WTC11 (cell line): ENCODE measurements around the gene RSRC1. TPM values are rescaled to one million over a fixed set of nuclear protein-coding genes. Genes with fewer than 3 reads are reported as not detected.

Source experiments
- ATAC-seq: fragments of 200-7000 bp; cut with Tn5 transposase; 2 replicates; pipeline ENCODE4 v1.10.0; 2021; ENCODE audit warnings: mild to moderate bottlenecking, moderate library complexity
- CTCF ChIA-PET: fragments of 300-600 bp; sonication (Branson Sonifier 250); formaldehyde crosslinking; loops from one replicate; lab custom pipeline; 2021; ENCODE audit warnings: antibody characterized with exemption; lab: Charles Lee
- POLR2A ChIA-PET: fragments of 350-600 bp; sonication (Branson Sonifier 250); formaldehyde crosslinking; loops from one replicate; lab custom pipeline; 2021; ENCODE audit warnings: antibody characterized with exemption; lab: Charles Lee
- DNase-seq: peaks from one replicate; pipeline ENCODE4 v3.0.0; 2021; ENCODE audit warnings: low spot score
- H3K27ac Mint-ChIP-seq: 2 replicates; pipeline ENCODE4 v1.8.0; 2021; ENCODE audit warnings: mixed read lengths
- H3K27me3 Mint-ChIP-seq: 2 replicates; pipeline ENCODE4 v1.8.0; 2021; ENCODE audit warnings: low read depth, mild to moderate bottlenecking, moderate library complexity, mixed read lengths
- H3K36me3 Mint-ChIP-seq: 2 replicates; pipeline ENCODE4 v1.8.0; 2021; ENCODE audit warnings: mixed read lengths
- H3K4me1 Mint-ChIP-seq: 2 replicates; pipeline ENCODE4 v1.8.0; 2022; ENCODE audit warnings: mixed read lengths
- H3K4me3 Mint-ChIP-seq: 2 replicates; pipeline ENCODE4 v1.8.0; 2021; ENCODE audit warnings: mild to moderate bottlenecking, moderate library complexity, mixed read lengths
- H3K9me3 Mint-ChIP-seq: 2 replicates; pipeline ENCODE4 v1.8.0; 2021; ENCODE audit warnings: mixed read lengths
- AR ChIP-seq: fragments of 250-450 bp; sonication (Bioruptor Pico); IDR thresholded peaks from 2 replicates; pipeline ENCODE4 v1.9.0; 2021; ENCODE audit warnings: mild to moderate bottlenecking
- ARID4B ChIP-seq: sonication (generic); formaldehyde crosslinking; IDR thresholded peaks from 2 replicates; pipeline ENCODE4 v1.8.0; 2023; ENCODE audit warnings: missing genetic modification reagents, mild to moderate bottlenecking, borderline replicate concordance
- CREB1 ChIP-seq: sonication (generic); formaldehyde crosslinking; IDR thresholded peaks from 2 replicates; pipeline ENCODE4 v1.8.0; 2023; ENCODE audit warnings: mild to moderate bottlenecking, missing genetic modification reagents
- ETV6 ChIP-seq: sonication (generic); formaldehyde crosslinking; IDR thresholded peaks from 2 replicates; pipeline ENCODE4 v1.8.1; 2022; ENCODE audit warnings: mild to moderate bottlenecking, missing genetic modification reagents
- GRHL2 ChIP-seq: fragments of 250-450 bp; sonication (Bioruptor Pico); IDR thresholded peaks from 2 replicates; pipeline ENCODE4 v1.8.0; 2022; ENCODE audit warnings: mild to moderate bottlenecking, moderate library complexity; ENCODE audit not compliant: insufficient replicate concordance, severe bottlenecking
- HMGA2 ChIP-seq: fragments of 250-450 bp; sonication (Bioruptor Pico); IDR thresholded peaks from 2 replicates; pipeline ENCODE4 v1.4.0; 2021; ENCODE audit warnings: mild to moderate bottlenecking, moderate library complexity
- JUN ChIP-seq: sonication (generic); formaldehyde crosslinking; IDR thresholded peaks from 2 replicates; pipeline ENCODE4 v1.8.0; 2023; ENCODE audit warnings: mild to moderate bottlenecking, missing genetic modification reagents
- KAT7 ChIP-seq: sonication (generic); formaldehyde crosslinking; IDR thresholded peaks from 2 replicates; pipeline ENCODE4 v1.8.1; 2023; ENCODE audit warnings: missing genetic modification reagents, mild to moderate bottlenecking, borderline replicate concordance
- NFYB ChIP-seq: sonication (generic); formaldehyde crosslinking; conservative IDR thresholded peaks from 2 replicates; pipeline ENCODE4 v1.8.0; 2022; ENCODE audit warnings: low read depth, missing genetic modification reagents
- TEAD4 ChIP-seq: sonication (generic); formaldehyde crosslinking; IDR thresholded peaks from 2 replicates; pipeline ENCODE4 v1.8.0; 2022; ENCODE audit warnings: mild to moderate bottlenecking, missing genetic modification reagents
- ZNF232 ChIP-seq: sonication (generic); formaldehyde crosslinking; IDR thresholded peaks from 2 replicates; pipeline ENCODE4 v1.8.0; 2022; ENCODE audit warnings: mild to moderate bottlenecking, missing genetic modification reagents
- ZNF263 ChIP-seq: sonication (generic); formaldehyde crosslinking; IDR thresholded peaks from 2 replicates; pipeline ENCODE4 v1.8.1; 2022; ENCODE audit warnings: low read depth, mild to moderate bottlenecking, moderate library complexity, missing genetic modification reagents
- ZNF512 ChIP-seq: sonication (generic); formaldehyde crosslinking; IDR thresholded peaks from 2 replicates; pipeline ENCODE4 v1.8.1; 2022; ENCODE audit warnings: missing genetic modification reagents, borderline replicate concordance
- total RNA-seq: library from RNA; stranded (reverse); gene quantifications from 3 replicates; pipeline ENCODE4 v1.2.3, GENCODE V29; 2021
- TF ChIP-seq, protein P1 (sequence below): sonication (generic); formaldehyde crosslinking; conservative IDR thresholded peaks from 2 replicates; pipeline ENCODE4 v1.8.1; 2023; ENCODE audit warnings: mild to moderate bottlenecking, low read depth, missing genetic modification reagents, moderate library complexity
- TF ChIP-seq, protein P2 (sequence below): fragments of 250-450 bp; sonication (Bioruptor Pico); IDR thresholded peaks from 2 replicates; pipeline ENCODE4 v2.1.2; 2022; ENCODE audit warnings: mild to moderate bottlenecking, moderate library complexity
- TF ChIP-seq, protein P3 (sequence below): sonication (generic); formaldehyde crosslinking; IDR thresholded peaks from 2 replicates; pipeline ENCODE4 v1.8.0; 2022; ENCODE audit warnings: mild to moderate bottlenecking, missing genetic modification reagents
- TF ChIP-seq, protein P4 (sequence below): fragments of 200-600 bp; IDR thresholded peaks from 2 replicates; pipeline ENCODE4 v1.8.0; 2022; ENCODE audit warnings: antibody characterized with exemption

Gene RSRC1
- total RNA-seq, 1 experiment from 2014 or later, result 21.3 TPM

GRCh38 chr3:158273656-158274055, 163.8 kb downstream of the RSRC1 start (continued):
- TF ChIP-seq AR (CRISPR knock-in tag), result no peak
- TF ChIP-seq, protein P1, sequence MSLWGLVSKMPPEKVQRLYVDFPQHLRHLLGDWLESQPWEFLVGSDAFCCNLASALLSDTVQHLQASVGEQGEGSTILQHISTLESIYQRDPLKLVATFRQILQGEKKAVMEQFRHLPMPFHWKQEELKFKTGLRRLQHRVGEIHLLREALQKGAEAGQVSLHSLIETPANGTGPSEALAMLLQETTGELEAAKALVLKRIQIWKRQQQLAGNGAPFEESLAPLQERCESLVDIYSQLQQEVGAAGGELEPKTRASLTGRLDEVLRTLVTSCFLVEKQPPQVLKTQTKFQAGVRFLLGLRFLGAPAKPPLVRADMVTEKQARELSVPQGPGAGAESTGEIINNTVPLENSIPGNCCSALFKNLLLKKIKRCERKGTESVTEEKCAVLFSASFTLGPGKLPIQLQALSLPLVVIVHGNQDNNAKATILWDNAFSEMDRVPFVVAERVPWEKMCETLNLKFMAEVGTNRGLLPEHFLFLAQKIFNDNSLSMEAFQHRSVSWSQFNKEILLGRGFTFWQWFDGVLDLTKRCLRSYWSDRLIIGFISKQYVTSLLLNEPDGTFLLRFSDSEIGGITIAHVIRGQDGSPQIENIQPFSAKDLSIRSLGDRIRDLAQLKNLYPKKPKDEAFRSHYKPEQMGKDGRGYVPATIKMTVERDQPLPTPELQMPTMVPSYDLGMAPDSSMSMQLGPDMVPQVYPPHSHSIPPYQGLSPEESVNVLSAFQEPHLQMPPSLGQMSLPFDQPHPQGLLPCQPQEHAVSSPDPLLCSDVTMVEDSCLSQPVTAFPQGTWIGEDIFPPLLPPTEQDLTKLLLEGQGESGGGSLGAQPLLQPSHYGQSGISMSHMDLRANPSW, result no peak
- TF ChIP-seq ZNF263 (CRISPR knock-in tag), result no peak
- TF ChIP-seq JUN (CRISPR knock-in tag), result no peak
- TF ChIP-seq ETV6 (CRISPR knock-in tag), result no peak
- TF ChIP-seq ARID4B (CRISPR knock-in tag), result no peak
- TF ChIP-seq, protein P2, sequence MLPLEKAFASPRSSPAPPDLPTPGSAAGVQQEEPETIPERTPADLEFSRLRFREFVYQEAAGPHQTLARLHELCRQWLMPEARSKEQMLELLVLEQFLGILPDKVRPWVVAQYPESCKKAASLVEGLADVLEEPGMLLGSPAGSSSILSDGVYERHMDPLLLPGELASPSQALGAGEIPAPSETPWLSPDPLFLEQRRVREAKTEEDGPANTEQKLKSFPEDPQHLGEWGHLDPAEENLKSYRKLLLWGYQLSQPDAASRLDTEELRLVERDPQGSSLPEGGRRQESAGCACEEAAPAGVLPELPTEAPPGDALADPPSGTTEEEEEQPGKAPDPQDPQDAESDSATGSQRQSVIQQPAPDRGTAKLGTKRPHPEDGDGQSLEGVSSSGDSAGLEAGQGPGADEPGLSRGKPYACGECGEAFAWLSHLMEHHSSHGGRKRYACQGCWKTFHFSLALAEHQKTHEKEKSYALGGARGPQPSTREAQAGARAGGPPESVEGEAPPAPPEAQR, result no peak

- H3K4me1 Mint-ChIP-seq, result no peaks in the 10 kb centered on the region
- ATAC-seq, result no peak
- no peak for DNase-seq
- H3K9me3 Mint-ChIP-seq, result no peaks in the 10 kb centered on the region
- no peak overlapping the region for H3K27ac Mint-ChIP-seq
- TF ChIP-seq, protein P3, sequence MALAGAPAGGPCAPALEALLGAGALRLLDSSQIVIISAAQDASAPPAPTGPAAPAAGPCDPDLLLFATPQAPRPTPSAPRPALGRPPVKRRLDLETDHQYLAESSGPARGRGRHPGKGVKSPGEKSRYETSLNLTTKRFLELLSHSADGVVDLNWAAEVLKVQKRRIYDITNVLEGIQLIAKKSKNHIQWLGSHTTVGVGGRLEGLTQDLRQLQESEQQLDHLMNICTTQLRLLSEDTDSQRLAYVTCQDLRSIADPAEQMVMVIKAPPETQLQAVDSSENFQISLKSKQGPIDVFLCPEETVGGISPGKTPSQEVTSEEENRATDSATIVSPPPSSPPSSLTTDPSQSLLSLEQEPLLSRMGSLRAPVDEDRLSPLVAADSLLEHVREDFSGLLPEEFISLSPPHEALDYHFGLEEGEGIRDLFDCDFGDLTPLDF (CRISPR knock-in tag), result no peak
- TF ChIP-seq TEAD4 (no peak), ZNF232 (CRISPR knock-in tag) (no peak), GRHL2 (no peak), HMGA2 (no peak), KAT7 (CRISPR knock-in tag) (no peak), ZNF512 (CRISPR knock-in tag) (no peak), NFYB (CRISPR knock-in tag) (no peak), CREB1 (CRISPR knock-in tag) (no peak)
- TF ChIP-seq, protein P4, sequence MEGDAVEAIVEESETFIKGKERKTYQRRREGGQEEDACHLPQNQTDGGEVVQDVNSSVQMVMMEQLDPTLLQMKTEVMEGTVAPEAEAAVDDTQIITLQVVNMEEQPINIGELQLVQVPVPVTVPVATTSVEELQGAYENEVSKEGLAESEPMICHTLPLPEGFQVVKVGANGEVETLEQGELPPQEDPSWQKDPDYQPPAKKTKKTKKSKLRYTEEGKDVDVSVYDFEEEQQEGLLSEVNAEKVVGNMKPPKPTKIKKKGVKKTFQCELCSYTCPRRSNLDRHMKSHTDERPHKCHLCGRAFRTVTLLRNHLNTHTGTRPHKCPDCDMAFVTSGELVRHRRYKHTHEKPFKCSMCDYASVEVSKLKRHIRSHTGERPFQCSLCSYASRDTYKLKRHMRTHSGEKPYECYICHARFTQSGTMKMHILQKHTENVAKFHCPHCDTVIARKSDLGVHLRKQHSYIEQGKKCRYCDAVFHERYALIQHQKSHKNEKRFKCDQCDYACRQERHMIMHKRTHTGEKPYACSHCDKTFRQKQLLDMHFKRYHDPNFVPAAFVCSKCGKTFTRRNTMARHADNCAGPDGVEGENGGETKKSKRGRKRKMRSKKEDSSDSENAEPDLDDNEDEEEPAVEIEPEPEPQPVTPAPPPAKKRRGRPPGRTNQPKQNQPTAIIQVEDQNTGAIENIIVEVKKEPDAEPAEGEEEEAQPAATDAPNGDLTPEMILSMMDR, result no peak
- ChIA-PET POLR2A (no interaction called here), CTCF (no interaction called here)
- no peak overlapping the region for H3K4me3 Mint-ChIP-seq
- H3K36me3 Mint-ChIP-seq, result no peaks in the 10 kb centered on the region
- no peaks in the 10 kb centered on the region for H3K27me3 Mint-ChIP-seq
These were observed 168.3 kb downstream of the RSRC1 start for GRCh38 chr3:158278187-158278586.
